Left colon (tissue), 2 donors: ENCODE data around the gene C1R. TPM values are rescaled to one million over a fixed set of nuclear protein-coding genes. Genes with fewer than 3 reads are reported as not detected.
"Not testable (repeated sequence)": the region's sequence is repeated elsewhere in the genome, so short reads cannot be mapped to it uniquely, and the experiment has no call there.

Source experiments
- ATAC-seq: fragments of 200-7000 bp; cut with Tn5 transposase; one replicate; pipeline ENCODE4 v1.9.1; 2020; ENCODE audit warnings: mild to moderate bottlenecking, moderate library complexity
- DNase-seq, 2 donors: peaks; one replicate each; pipeline ENCODE4 v3.0.0-alpha.2; 2020
- intact Hi-C, 2 donors: fragments of 100-400 bp; cut with DNase I in 1 of 2; cut with micrococcal nuclease in 1 of 2; formaldehyde crosslinking; loops; one replicate each; pipeline versions ENCODE4 v1.11.2 to v1.14.0; 2022; cut with DNase I, micrococcal nuclease
- total RNA-seq, 2 donors: library from RNA; stranded (reverse); fragmentation: NEBNext Ultra II Directional; extraction: Animal tissue kit (Norgen Biotek cat#: 25700); gene quantifications; one replicate each; pipeline ENCODE4 v1.2.1, GENCODE V29; 2021
- donor health status: DM: no; HTN: no; CAD: no.
- donor health status: DM: yes; HTN: yes; CAD: no.

Gene C1R
- total RNA-seq, 2 donors from 2014 or later, result 63.1 to 129 TPM

GRCh38 chr12:7058850-7059395 is 33.3 kb downstream of the C1R start:
- ATAC-seq (no peak), DNase-seq (no peak)
- intact Hi-C loops, result no loop called here

DNA sequence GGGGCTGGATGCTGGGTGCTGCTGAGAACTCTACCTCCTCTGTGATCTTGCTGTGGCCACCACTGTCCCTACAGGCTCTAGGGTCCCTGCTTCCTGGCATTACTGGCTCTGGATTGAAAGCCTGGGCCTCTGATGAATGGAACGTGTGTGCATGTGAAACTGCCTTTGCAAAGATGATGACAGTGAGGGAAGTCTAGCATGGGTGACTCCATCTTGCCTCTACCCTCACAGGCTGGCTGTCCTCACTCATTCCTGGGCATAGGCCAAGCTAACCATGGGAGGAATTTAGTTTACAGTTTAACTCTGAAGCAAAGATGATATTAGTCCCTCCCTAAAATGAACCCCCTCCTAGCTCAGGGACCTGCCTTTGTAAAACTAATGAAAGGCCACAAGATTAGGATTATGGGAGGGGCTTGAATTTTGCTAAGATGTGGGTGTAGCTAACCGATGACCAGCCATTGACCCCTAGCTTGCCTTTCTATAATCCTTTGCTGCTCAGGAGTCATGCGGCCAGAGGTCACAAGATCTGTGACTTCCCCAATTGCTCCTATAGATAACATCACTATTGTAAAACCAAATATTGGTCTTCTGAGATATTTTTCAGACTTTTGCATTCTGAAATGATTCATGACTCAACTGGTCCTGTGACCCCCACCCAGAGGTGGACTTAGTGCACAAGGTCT is 33.9 kb downstream of the C1R start:
- ATAC-seq, result no peak
- intact Hi-C loops, result no loop called here
- peak; percentile 16 to 35 for DNase-seq

DNA sequence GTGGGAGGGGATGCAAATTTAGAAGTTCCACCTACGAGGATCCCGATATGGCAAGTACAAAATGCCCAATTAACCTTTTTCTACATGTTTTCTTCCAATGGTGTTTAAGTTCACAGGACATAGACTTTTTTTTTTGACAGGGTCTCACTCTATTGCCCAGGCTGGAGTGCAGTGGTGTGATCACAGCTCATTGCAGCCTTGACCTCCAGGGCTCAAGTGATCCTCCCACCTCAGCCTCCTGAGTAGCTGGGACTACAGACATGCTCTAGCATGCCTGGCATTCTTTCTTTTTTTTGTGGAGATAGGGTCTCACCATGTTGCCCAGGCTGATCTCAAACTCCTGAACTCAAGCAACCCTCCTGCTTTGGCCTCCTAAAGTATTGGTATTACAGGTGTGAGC is 36.5 kb downstream of the C1R start:
- DNase-seq, intact Hi-C loops, ATAC-seq: not testable (repeated sequence)

- ATAC-seq (no peak), DNase-seq (no peak)
- intact Hi-C loops, result no loop called here
These were observed 37.3 kb downstream of the C1R start for GRCh38 chr12:7054925-7055324.

- ATAC-seq, DNase-seq, intact Hi-C loops: not testable (repeated sequence)
These were observed 42.3 kb downstream of the C1R start for GRCh38 chr12:7049973-7050372.

DNA sequence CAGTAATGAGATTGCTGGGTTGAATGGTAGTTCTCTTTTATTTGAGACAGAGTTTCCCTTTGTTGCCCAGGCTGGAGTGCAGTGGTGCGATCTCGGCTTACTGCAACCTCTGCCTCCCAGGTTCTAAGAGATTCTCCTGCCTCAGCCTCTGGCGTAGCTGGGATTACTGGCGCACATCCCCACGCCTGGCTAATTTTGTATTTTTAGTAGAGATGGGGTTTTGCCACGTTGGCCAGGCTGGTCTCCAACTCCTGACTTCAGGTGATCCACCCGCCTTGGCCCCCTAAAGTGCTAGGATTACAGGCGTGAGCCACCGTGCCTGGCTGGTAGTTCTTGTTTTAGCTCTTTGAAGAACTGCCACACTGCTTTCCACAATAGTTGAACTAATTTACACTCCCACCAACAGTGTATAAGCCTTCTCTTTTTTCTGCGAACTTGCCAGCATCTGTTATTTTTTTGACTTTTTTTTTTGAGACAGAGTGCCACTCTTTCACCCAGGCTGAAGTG is 42.7 kb downstream of the C1R start:
- ATAC-seq, DNase-seq, intact Hi-C loops: not testable (repeated sequence)

GRCh38 chr12:7047306-7047705 is 44.9 kb downstream of the C1R start:
- intact Hi-C loops, result no loop called here
- DNase-seq, result no peak
- ATAC-seq, result no peak

- intact Hi-C loops, result no loop called here
- ATAC-seq, result no peak
These were observed 45.7 kb downstream of the C1R start for GRCh38 chr12:7046383-7047105.

GRCh38 chr12:7045913-7046312 is 46.3 kb downstream of the C1R start:
- no peak for DNase-seq
- intact Hi-C loops, result no loop called here
- ATAC-seq, result no peak

More at GRCh38 chr12:7046383-7047105, 45.7 kb downstream of the C1R start:
- DNase-seq, result no peak

DNA sequence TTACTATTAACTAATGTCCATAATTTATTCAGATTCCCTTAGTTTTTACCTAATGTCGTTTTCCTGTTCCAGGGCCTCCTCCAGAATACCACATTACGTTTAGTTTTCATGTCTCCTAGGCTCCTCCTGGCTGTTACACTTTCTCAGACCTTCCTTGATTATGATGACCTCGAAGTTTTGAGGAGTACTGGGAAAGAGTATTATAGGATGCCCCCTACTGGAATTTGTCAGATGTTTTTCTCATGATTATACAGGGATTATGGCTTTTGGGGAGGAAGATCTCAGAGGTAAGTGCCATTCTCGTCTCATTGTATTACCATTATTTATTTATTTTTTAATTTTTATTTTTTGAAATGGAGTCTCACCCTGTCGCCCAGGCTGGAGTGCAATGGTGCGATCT is 49.4 kb downstream of the C1R start:
- intact Hi-C loops, result no loop called here
- DNase-seq (no peak), ATAC-seq (peak; percentile 95)

DNA sequence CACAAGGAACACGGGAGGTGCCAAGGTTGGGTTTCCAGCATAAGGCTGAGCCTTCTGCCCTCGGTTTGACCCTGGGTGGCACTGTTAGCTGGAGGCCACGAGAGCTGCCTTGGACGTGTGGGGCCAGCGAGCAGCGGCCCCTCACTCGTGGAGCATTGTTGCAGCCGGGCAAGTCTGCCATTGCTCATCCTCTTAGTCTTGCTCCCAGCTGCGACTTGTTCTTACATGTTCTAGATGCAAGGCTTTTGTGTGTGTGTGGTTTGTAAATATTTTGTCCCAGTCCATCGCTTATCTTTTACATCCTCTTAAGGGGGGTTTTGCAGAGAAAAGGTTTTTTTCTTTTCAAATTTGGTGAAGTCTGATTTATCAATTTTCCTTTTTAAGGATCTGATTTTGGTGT is 52.8 kb downstream of the C1R start:
- ATAC-seq, result no peak

DNA sequence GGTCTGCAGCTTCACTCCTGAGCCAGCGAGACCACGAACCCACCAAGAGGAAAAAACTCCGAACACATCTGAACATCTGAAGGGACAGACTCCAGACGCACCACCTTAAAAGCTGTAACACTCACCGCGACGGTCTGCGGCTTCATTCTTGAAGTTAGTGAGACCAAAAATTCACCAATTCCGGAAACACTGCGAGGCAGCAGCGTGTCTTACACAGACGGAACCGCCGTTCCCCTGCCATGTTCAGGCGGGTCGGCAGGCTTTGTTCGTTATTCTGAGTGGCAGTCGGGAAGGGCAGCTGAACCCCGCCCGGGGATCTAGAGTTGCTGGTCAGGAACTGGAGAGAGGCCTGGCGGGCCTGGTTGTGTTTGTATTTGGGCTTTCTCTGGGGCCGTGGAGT is 53.7 kb downstream of the C1R start:
- no peak for DNase-seq
- intact Hi-C loops, result no loop called here
- ATAC-seq, result no peak

More for the DNA sequence above, 52.8 kb downstream of the C1R start:
- intact Hi-C loops, result no loop called here
- DNase-seq, result no peak

DNA sequence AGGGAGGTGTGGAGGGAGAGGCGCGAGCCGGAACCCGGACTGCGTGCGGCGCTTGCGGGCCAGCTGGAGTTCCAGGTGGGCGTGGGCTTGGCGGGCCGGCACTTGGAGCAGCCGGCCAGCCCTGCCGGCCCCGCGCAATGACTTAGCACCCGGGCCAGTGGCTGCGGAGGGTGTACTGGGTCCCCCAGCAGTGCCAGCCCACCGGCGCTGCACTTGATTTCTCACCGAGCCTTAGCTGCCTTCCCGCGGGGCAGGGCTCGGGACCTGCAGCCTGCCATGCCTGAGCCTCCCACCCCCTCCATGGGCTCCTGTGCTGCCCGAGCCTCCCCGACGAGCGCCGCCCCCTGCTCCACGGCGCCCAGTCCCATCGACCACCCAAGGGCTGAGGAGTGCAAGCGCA is 54.8 kb downstream of the C1R start:
- DNase-seq, ATAC-seq, intact Hi-C loops: not testable (repeated sequence)

DNA sequence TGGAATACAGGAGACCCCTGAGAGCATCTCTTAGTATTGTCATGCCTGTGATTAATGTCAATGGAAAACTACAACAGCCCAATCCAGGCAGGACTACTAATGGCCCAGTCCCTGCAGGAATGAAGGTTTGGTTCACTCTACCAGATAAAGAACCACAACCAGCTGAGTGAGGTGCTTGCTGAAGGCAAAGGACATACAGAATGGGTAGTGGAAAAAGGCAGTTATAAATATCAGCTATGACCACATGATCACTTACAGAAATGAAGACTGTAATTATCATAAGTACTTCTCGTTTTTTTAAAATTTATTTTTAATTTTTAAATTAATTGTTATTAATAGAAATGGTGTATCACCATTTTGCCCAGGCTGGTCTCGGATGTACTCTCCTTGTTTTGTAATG is 56.8 kb downstream of the C1R start:
- no peak for DNase-seq
- ATAC-seq, result no peak
- intact Hi-C loops, result no loop called here

DNA sequence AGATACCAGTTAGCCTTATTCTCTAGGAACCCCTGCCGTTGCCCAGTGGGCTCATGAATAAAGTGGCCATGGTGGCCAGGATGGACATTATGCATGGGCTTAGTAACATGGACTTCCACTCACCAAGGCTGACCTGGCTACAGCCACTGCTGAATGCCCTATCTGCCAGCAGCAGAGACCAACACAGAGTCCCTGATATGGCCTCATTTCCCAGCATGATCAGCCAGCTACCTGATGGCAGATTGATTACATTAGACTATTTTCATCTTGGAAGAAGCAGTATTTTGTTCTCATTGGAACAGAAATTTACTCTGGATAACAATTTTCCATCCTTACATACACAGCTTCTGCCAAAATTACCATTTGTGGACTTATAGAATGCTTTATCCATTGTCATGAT is 57.8 kb downstream of the C1R start:
- intact Hi-C loops, result no loop called here
- DNase-seq (no peak), ATAC-seq (no peak)

DNA sequence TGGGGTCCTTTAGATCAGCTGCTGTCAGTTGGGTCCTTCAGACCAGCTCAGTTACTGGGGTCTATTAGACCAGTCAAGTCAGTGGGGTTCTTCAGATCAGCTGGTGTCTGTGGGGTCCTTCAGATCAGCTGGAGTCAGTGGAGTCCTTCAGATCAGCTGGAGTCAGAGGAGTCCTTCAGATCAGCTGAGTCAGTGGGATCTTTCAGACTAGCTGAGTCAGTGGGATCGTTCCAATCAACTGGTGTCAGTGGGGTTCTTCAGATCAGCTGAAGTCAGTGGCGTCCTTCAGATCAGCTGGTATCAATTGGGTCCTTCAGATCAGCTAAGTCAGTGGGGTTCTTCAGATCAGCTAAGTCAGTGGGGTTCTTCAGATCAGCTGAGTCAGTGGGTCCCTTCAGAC is 59.3 kb downstream of the C1R start:
- intact Hi-C loops, result no loop called here
- DNase-seq, result no peak

GRCh38 chr12:7031306-7031705 is 60.9 kb downstream of the C1R start:
- DNase-seq (no peak), ATAC-seq (no peak)
- intact Hi-C loops, result no loop called here

More for the DNA sequence above, 59.3 kb downstream of the C1R start:
- no peak for ATAC-seq
